ENCODE results near the gene EIF4B. TPM values are rescaled to one million over a fixed set of nuclear protein-coding genes. Genes with fewer than 3 reads are reported as not detected.

Gene EIF4B
- total RNA-seq, 4 donors from 2014 or later = 404 to 559 (median 485) TPM

GRCh38 chr12:53074999-53075370, 68.7 kb downstream of the EIF4B start:
- peaks cover 65% of the 10 kb centered on the region for H3K4me1 ChIP-seq
- peak in 1 of 2 donors; percentile 53 for DNase-seq (ENCODE audit: low spot score in 2 of 2)
- no peaks in the 10 kb centered on the region for H3K27me3 ChIP-seq
- no peak overlapping the region for H3K27ac ChIP-seq
- H3K4me3 ChIP-seq = no peak overlapping the region
- peaks cover 43% of the 10 kb centered on the region for H3K36me3 ChIP-seq
- TF ChIP-seq POLR2A (IDR thresholded peaks at IDR 0.05) (no peak), POLR2AphosphoS5 (IDR thresholded peaks at IDR 0.05) (no peak), CTCF (IDR thresholded peaks at IDR 0.05) (no peak), EP300 (IDR thresholded peaks at IDR 0.05) (no peak)
- H3K9me3 ChIP-seq = no peaks in the 10 kb centered on the region
- 87% methylated on average over 3 of the region's 3 CpGs for WGBS

DNA sequence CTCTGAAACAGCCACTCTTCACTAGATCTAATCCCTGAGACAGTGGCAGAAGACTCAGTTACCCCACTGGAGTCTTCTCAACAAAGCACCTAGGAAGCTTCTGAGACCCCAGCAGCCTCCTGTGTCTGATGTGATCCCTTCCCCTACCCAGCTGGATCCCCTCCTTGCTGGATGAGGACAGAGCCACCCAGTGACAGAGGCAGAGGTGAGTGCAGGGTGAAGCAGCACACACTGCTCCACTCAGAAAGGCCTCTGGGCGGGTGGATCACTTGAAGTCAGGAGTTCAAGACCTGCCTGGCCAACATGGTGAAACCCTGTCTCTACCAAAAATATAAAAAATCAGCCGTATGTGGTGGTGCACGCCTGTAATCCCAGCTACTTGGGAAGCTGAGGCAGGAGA, 70.2 kb downstream of the EIF4B start:
- TF ChIP-seq EP300 (IDR thresholded peaks at IDR 0.05) = no peak
- no peak for TF ChIP-seq CTCF (IDR thresholded peaks at IDR 0.05)
- TF ChIP-seq POLR2A (IDR thresholded peaks at IDR 0.05) = no peak
- no peak for TF ChIP-seq POLR2AphosphoS5 (IDR thresholded peaks at IDR 0.05)
- no peak overlapping the region for H3K27ac ChIP-seq
- DNase-seq (ENCODE audit: low spot score in 2 of 2) = peak in 1 of 2 donors; percentile 61
- H3K4me1 ChIP-seq = peaks cover 54% of the 10 kb centered on the region
- no peaks in the 10 kb centered on the region for H3K9me3 ChIP-seq
- H3K4me3 ChIP-seq = no peak overlapping the region
- 97% methylated on average over 3 of the region's 3 CpGs for WGBS
- peaks cover 35% of the 10 kb centered on the region for H3K36me3 ChIP-seq
- no peaks in the 10 kb centered on the region for H3K27me3 ChIP-seq

GRCh38 chr12:53077030-53077429, 70.8 kb downstream of the EIF4B start:
- H3K9me3 ChIP-seq = no peaks in the 10 kb centered on the region
- H3K27me3 ChIP-seq = no peaks in the 10 kb centered on the region
- peak in 1 of 2 donors; percentile 69 for DNase-seq (ENCODE audit: low spot score in 2 of 2)
- H3K27ac ChIP-seq = no peak overlapping the region
- H3K36me3 ChIP-seq = peaks cover 35% of the 10 kb centered on the region
- H3K4me1 ChIP-seq = peaks cover 48% of the 10 kb centered on the region
- no peak for TF ChIP-seq POLR2AphosphoS5 (IDR thresholded peaks at IDR 0.05)
- TF ChIP-seq EP300 (IDR thresholded peaks at IDR 0.05) = no peak
- TF ChIP-seq POLR2A (IDR thresholded peaks at IDR 0.05) = no peak
- TF ChIP-seq CTCF (IDR thresholded peaks at IDR 0.05) = no peak
- no peak overlapping the region for H3K4me3 ChIP-seq
- 81% methylated on average over 8 of the region's 8 CpGs for WGBS

DNA sequence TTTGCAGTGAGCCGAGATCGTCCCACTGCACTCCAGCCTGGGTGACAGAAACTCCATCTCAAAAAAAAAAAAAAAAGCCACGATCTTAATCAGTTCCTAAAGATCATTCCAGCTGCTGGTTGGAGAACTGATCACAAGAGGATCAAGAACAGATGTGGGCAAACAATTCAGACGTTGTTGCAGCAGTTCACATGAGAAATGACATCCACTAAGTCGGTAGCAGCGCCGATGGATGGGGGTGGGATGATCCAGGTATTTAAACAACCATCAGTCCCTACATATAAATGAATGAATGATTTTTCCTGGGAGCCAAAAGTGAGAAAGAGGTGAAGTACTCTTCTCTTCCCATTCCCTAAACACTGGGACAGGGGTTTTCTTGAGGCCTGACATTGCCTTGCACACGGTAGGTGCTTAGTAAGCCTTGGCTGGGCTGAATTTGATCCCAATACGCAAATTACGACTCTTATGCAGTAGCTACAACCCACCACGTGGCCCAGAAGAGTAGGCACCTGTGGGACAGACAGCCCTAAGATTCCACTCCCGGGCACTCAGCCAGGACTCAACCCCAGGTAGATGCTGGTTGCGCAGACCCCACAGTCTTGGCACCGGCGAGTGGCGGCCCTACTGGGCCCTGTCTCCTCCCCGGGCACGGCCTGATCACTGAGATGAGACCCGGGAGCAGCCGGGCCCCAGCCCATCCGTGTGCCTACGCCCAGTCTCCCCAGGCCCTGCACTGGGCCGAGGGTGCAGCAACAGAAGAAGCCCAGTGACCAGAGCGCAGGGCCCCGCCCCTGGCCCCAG, 72.4 kb downstream of the EIF4B start:
- Histone ChIP-seq H3K9me3 (no peaks in the 10 kb centered on the region), H3K27ac (peak overlapping the region; percentile 82), H3K36me3 (peaks cover 31% of the 10 kb centered on the region), H3K4me1 (peaks cover 33% of the 10 kb centered on the region), H3K27me3 (no peaks in the 10 kb centered on the region), H3K4me3 (peak overlapping the region; percentile 65)
- 45% methylated on average over 10 of the region's 25 CpGs for WGBS
- TF ChIP-seq POLR2AphosphoS5 (IDR thresholded peaks at IDR 0.05) = no peak
- TF ChIP-seq EP300 (IDR thresholded peaks at IDR 0.05) = no peak
- no peak for TF ChIP-seq CTCF (IDR thresholded peaks at IDR 0.05)
- no peak for TF ChIP-seq POLR2A (IDR thresholded peaks at IDR 0.05)
- peak in 1 of 2 donors; percentile 63 for DNase-seq (ENCODE audit: low spot score in 2 of 2)

- 3% methylated on average over 31 of the region's 67 CpGs for WGBS
- TF ChIP-seq POLR2AphosphoS5 (IDR thresholded peaks at IDR 0.05) (peak; percentile 57 to 67 (median 59)), EP300 (IDR thresholded peaks at IDR 0.05) (no peak), CTCF (IDR thresholded peaks at IDR 0.05) (no peak), POLR2A (IDR thresholded peaks at IDR 0.05) (peak in 1 of 2 donors; percentile 58)
- peak within 1 kb of the TSS; percentile 82 for H3K27ac ChIP-seq
These were observed 73.2 kb downstream of the EIF4B start, which contains the start of gene SPRYD3 for GRCh38 chr12:53079226-53080117. SPRYD3 (minus strand) TSS chr12:53079390; CDS start chr12:53079333, 57 bp downstream.

More at GRCh38 chr12:53079226-53080117, 73.2 kb downstream of the EIF4B start, which contains the start of gene SPRYD3:
- H3K36me3 ChIP-seq = peaks cover 24% of the 10 kb centered on the region
- H3K27me3 ChIP-seq = no peaks in the 10 kb centered on the region
- no peaks in the 10 kb centered on the region for H3K9me3 ChIP-seq
- H3K4me3 ChIP-seq = peak within 1 kb of the TSS; percentile 65
- peak; percentile 99 to 100 for DNase-seq (ENCODE audit: low spot score in 2 of 2)
- peaks cover 24% of the 10 kb centered on the region for H3K4me1 ChIP-seq

Measured in suprapubic skin (tissue), 4 donors.